Glomerular visceral epithelial cell (primary cell): ENCODE results near the gene NCOA3.
A peak's percentile ranks its signal among the peaks of the same experiment; 100 is the strongest.
"Not testable (repeated sequence)": the region's sequence is repeated elsewhere in the genome, so short reads cannot be mapped to it uniquely, and the experiment has no call there.

Source experiments
- DNase-seq: peaks from one replicate; pipeline ENCODE4 v3.0.0-alpha.2; 2016; ENCODE audit errors: extremely low spot score

The NCOA3 gene

DNA sequence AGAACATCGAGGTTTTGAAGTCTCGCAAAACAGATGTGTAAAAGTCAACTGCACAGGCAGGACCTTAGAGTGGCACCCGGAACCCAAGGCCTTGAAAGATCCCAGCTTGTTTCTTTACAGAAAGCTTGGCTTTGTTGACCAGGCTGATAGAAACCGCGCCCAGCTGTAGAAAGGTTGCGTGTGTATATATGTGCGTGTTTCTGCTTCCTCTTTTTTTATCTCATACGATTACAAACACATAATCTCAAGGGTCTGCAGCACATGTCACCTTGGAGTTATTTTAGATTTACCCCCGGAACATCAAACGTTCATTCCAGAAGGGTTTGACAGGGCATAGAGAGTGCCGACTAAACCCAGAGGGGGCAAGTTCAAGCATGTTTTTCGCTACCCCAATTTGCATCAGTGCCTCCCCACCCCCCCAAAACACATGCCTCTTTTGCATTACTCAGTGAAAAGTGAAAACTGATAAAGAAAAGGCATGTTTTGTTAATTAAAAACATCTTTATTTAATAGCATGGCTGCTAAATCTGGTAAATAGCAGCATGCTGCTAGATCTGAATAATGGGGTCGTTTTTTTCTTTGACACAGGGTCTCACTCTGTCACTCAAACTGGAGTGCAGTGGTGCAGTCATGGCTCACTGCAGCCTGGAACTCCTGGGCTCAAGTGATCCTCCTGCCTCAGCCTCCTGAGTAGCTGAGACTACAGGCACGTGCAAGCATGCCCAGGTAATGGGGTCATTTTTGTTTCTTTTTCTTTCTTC lies 33.2 kb upstream of the NCOA3 start:
- DNase-seq: no peak

DNA sequence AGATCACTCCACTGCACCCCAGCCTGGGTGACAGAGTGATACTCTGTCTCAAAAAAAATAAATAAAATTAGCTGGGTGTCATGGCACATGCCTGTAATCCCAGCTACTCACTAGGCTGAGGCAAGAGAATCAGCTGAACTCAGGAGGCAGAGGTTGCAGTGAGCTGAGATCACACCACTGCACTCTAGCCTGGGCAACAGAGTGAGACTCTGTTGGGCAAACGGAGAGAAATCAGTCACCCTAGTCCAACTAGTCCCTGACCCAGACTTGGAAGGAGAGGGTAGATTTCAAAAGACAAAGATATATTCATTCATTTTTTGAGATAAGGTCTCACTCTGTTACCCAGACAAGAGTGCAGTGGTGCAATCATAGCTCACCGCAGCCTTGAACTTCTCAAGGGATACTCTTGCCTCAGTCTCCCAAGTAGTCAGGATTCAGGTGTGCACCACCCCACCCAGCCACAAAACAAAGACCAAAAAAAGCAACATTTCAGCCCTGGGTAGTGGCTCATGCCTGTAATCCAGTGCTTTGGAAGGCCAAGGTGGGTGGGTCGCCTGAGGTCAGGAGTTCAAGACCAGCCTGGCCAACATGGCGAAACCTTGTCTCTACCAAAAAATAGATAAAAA lies 26.2 kb upstream of the NCOA3 start:
- DNase-seq: no peak

DNA sequence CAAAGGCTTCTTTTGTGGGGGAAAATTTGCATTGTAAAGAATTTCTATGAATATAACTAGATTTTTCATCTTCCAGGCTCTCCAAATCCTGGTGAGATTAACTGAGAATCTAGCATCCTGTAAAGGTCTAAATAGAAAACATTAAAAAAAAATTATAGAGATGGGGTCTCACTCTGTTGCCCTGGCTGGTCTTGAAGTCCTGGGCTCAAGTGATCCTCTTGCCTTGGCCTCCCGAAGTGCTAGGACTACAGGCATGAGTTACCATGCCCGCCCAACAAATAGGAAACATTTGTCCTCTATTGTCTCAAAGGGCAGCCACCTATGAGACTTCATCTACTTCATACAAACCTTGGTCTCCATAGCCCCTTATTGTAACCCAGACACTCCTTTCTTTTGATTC lies 25.2 kb upstream of the NCOA3 start:
- DNase-seq: no peak

DNA sequence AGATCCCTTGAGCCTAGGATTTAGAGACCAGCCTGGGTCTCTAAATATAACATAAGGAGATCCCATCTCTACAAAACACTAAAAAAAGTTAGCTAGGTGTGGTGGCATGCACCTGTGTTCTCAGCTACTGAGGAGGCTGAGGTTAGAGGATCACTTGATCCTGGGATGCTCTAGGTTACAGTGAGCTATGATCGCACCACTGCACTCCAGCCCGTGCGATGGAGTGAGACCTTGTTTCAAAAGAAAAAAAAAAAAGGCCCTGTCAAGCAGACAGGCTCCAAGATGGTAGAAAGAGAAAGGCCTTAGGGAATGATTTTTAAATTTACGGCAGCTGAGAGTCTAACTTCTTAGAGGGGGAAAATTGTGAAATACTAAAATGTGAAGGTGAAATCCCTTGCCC lies 22.6 kb upstream of the NCOA3 start:
- no peak for DNase-seq

DNA sequence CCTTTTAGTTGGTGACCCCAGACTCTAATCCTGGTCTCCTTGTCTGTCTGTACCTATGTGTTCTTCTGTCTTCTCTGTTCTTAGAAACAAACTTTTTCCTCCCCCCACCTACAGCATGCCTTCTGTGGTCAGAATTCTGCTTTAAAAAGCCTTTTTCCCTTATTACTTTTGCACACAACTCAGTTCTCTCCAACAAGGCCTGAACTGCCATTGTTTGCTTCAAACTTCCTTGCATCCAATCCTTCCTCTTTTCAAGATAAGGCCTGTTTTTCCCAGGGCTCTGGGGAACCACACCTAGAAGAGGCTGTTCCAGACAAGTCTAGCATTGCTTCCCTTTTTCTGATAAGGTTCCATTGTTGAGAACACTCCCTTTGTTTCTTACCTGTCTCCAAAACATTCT lies 22.2 kb upstream of the NCOA3 start:
- DNase-seq: no peak

DNA sequence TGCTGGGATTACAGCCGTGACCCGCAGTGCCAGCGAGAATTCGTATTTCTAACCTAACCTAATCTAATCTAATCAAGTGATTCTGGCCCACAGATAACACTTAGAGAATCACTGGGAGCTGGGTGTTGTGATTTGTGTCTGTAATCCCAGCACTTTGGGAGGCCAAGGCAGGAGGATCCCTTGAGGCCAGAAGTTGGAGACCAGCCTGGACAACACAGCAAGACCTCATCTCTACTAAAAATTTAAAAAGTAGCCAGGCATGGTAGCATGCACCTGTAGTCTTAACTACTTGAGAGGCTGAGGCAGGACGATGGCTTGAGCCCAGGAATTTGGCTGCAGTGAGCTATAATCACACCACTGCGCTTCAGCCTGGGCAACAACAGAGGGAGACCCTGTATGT lies 21.4 kb upstream of the NCOA3 start:
- no peak for DNase-seq

DNA sequence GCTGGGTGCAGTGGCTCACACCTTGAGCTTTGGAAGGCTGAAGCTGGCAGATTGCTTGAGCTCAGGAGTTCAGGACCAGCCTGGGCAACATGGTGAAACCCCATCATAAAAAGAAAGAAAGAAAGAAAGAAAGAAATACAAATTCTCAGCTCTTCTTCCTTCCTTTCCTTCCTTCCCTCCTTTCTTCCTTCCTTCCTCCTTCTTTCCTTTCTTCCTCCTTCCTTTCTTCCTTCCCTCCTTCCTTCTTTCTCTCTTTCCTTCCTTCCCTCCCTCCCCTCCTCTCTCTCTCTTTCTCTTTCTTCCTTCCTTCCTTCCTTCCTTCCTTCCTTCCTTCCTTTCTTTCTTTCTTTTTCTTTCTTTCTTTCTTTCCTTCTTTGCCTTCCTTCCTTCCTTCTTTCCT lies 21.0 kb upstream of the NCOA3 start:
- DNase-seq: no peak

DNA sequence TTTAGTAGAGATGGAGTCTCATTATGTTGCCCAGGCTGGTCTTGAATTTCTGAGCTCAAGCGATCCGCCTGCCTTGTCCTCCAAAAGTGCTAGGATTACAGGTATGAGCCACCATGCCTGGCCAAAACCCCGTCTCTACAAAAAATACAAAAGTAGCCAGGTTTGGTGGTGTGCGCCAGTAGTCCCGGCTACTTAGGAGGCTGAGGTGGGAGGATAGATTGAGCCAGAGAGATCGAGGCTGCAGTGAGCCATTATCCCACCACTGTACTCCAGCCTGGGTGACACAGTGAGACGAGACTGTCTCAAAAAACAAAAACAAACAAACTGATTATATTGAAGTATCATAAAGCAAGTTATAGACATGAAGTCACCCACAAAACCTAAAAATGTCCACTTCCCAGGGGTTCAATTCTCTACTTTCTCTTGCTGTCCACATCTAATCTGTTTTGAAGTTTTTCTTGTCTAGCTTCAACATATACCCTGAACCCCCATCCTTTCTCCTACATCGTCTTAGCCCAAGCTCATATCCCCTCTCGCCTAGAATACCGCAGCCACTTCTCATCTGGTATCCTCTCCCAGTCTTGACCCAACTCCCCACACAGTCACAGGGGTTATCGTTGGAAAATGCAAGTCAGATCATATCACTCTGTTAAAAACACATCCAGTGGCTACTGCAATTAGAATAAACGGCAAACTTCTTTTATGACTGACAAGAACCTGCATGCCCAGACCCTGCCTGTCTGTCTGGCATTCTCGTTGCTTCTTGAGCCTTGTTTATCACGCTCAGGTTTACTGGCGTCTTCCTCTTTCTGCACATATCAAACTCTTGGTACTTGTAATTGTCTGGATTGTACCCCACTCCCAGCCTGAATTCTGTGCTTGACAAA lies 20.1 kb upstream of the NCOA3 start:
- no peak for DNase-seq

DNA sequence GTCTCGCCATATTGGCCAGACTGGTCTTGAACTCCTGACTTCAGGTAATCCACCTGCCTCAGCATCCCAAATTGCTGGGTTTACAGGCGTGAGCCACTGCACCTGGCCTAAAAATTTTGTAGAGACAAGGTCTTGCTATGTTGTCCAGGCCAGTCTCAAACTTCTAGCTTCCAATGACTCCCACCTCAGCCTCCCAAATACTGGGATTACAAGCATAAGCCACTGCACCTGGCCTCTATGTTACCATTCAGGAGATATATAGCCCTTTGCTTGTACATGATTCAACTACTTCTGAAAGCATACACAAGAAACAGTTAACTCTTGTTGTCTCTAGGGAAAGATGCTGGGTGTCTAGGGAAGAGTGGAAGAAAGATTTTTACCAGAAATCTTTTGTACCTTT lies 19.0 kb upstream of the NCOA3 start:
- DNase-seq: no peak

DNA sequence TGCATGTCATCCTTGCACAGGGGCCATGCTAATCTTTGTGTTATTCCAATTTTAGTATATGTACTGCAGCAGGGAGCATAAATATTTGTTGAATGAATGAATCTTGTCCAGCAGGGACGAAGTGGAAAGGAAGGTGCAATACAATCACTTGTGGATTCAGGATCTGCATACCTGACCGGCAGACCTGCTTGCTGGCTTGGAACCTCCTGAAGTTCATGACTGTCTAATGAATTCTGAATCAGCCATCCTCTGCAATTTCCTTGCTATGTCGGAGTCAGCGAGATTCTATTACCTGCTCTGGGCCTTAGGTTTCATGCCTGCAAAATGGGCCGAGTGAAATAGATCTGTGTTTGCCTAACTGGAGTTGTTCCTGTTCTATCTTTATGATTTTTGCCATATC lies 17.4 kb upstream of the NCOA3 start:
- DNase-seq: no peak

DNA sequence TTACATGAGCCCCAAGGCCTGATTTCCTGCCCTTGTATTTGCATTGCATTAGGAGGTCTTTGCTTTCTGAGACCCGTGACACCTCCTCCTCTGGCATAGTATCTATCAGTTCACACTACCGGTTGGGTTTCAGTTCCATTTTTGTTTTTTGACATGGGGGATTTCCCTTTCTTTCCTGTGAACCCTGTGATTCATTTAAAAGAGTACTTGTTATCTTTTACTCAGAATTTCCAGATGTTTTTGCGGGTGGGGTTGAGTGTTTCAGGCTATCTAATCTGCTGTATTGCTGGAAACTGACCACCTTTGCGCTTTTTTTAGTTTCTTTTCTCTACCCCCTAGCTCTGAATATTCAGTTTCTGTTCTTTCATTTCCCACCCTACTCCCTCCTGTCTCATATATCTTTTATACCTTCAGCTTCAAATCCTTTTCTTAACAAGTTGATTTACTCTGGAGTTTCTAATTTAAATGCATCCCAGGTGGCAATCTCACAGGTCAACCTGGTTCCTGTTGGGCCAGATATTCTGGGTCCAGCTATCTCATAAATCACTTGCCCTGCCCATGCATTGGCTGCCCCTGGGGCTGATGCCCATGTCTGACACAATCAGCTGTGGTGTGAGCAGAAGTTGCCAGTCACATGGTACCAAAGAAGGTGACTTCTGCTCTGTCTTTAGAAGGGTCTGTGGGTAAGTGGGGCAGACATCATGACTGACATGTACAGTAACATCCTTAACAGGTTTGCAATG lies 14.3 kb upstream of the NCOA3 start:
- no peak for DNase-seq

DNA sequence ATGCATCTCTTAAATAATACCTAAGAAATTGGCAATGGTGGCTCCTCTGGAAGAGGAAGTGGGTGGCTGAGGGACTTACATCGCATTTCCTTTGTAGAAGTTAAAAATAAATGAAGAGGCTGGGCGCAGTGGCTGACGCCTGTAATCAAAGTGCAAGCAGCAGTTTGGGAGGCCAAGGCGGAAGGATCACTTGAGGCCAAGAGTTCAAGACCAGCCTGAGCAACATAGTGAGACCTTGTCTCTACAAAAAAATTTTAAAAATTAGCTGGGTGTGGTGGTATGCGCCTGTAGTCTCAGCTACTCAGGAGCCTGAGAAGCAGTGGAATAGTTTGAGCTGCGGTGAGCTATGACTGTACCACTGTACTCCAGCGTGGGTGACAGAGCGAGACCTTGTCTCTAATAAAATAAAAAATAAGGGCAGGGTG lies 12.2 kb upstream of the NCOA3 start:
- DNase-seq: no peak

DNA sequence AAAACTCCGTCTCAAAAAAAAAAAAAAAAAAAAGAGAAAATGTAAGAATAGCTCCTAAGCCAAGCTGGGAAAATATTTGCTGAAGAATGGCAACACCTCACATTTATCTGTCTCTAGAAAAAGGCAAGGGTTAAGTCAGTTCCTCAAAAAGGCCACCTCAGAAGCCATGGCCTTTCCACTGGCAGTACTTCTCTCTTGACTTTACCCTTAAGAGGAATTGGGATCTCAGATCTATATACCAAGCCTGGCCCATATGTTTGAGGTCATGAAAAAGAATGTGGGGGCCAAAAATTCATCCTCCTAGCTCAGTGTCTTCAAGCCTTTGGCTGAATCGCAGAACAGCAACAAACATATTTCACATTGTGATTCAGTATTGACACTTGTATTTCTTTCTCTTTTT lies 10.9 kb upstream of the NCOA3 start:
- no peak for DNase-seq

DNA sequence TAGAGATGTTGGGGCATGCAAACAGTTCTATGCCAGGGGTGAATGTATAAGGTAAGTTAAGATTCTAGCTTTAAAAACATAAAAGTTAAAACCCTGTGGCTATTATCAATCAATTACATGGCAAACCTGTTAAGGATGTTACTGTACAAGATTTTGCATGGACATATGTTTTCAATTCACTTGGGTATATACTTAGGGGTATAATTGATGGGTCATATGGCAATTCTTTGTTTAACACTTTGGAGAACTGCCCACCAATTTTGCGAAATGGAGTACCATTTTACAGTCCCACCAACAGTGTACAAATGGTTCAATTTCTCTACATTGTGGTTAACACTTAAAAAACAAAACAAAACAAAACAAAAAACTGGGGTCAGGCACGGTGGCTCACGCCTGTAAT lies 9.4 kb upstream of the NCOA3 start:
- DNase-seq: no peak

DNA sequence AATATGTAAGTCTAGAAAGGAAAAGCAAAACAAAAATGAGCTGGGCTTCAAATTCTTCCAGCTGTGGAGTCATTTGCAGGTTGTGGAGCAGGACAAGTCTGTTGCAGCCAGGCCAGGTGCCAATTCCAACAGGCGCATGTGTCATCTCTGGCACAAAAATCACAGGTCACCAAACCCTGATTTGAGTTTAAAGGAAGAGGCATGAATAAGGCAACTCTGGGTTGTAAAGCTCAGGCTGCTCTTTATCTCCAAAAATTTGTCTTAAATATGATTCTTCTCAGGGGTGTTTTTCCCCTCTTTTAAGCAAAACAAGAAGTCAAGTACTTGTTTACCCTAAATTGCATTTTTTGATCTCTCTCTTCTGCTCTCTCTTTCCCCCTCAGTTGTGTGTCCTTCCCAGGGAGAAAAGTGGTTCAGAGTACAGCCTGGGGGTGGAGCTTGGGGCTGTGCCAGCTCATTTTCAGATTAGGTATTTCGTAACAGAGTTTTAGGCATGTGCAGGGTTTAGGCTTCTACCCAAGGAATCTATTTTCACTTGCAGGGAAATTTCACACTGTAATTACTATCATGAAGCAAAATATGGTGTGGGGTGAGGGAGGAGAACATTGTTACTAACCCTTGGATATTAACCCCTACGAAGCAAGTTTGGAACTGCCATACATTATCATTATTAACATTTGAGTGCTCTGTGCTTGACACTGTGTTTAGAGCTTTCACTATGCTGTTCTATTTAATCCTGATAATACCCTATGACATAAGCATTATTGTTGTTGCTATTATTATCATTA lies 8.3 kb upstream of the NCOA3 start:
- peak; percentile 70 for DNase-seq

DNA sequence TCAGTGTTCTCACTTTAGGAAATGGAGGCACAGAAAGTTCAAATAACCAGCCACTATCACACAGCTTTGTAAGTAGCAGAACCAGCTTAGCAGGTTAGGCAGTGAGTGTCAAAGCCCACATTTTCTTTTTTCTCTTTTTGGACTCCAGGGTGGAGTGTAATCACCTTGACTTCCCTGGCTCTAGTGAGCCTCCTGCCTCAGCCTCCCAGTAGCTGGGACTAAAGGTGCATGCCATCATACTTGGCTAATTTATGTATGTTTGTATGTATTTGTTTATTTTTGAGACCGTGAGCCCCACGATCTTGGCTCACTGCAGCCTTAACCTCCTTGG lies 7.8 kb upstream of the NCOA3 start:
- DNase-seq: no peak

DNA sequence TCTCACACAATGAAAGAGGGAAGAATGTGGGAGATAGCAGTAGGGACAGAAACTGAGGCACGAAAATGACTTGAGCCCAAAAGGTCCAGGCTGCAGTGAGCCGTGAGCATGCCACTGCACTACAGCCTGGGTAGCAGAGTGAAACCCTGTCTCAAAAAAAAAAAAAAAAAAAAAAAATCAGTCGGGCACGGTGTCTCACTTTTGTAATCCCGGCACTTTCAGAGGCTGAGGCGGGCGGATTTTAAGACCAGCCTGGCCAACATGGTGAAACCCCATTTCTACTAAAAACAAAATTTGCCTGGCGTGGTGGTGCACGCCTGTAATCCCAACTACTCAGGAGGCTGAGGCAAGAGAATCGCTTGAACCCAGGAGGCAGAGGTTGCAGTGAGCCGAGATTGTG lies 7.1 kb upstream of the NCOA3 start:
- not testable (repeated sequence) for DNase-seq

DNA sequence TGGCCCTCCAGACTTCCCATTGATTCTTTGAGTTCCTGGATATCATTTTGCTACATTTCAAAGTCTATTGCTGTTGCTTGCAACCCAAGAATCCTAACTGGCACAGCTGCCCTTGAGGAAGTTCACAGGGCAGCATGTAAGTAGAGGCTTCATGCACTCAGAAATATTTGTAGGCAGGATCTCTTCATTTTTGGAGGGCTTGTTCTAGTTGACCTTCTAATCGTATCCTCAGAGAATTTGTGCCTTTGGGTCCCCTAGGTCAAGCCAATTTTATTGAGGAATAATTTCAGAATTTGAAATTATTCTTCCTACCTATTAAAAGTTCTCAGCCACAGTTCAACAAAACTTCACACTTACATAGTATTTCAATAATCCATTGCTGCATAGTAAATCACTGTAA lies 5.6 kb upstream of the NCOA3 start:
- no peak for DNase-seq

DNA sequence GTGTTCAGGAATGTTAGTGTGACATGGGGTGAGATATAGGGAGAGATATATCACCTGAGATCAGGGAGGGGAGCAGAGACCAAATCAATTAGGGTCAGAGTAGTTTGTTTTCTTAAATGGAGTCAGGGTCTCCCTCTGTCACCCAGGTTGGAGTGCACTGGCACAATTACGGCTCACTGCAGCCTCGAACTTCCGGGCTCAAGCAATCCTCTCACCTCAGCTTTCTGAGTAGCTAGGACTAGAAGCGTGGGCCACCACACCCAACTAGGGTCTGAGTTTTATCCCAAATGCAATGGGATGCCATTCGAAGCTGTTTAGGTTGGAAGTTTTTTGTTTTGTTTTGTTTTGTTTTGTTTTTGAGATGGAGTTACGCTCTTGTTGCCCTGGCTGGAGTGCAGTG lies 3.1 kb upstream of the NCOA3 start:
- no peak for DNase-seq

DNA sequence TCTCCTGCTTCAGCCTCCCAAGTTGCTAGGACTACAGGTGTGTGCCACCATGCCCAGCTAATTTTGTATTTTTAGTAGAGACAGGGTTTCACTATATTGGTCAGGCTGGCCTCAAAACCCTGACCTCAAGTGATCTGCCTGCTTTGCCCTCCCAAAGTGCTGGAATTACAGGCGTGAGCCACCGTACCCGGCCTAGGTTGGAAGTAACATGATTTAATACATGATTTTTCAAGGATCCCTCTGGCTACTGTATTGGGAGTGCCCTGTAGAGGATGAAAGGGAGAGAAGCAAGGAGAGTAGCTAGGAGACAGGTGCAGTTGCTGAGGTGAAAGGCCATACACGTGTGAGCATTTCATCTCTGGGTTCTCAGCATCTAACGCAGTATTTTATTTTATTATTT lies 2.6 kb upstream of the NCOA3 start:
- no peak for DNase-seq

DNA sequence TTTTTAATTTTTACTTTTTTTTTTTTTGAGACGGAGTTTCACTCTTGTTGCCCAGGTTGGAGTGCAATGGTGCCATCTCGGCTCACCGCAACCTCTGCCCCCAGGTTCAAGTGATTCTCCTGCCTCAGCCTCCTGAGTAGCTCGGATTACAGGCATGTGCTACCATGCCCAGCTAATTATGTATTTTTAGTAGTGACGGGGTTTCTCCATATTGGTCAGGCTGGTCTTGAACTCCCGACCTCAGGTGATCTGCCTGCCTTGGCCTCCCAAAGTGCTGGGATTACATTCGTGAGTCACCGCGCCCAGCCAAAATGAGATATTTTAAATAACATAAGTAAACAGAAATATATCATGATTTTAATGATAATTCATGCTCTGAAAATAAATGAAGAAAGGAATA lies 1.6 kb upstream of the NCOA3 start:
- DNase-seq: not testable (repeated sequence)
